Right ventricle myocardium inferior (tissue), 1 donor: ENCODE data around the gene CA7. TPM values are rescaled to one million over a fixed set of nuclear protein-coding genes. Genes with fewer than 3 reads are reported as not detected.

Source experiments
- total RNA-seq: library from RNA; stranded (reverse); fragmentation: NEBNext Ultra II Directional; extraction: Animal tissue kit (Norgen Biotek cat#: 25700); gene quantifications from one replicate; pipeline ENCODE4 v1.2.1, GENCODE V29; 2021
- donor health status: DM: no; HTN: yes; CAD: no; lungs with severe emphysema.

Gene CA7
- total RNA-seq, 1 donor from 2014 or later, result not detected

Other genes starting within 250 kb of the CA7 start
- gene CMTM3, start 239.7 kb upstream of the CA7 start, total RNA-seq, result 11.8 TPM
- 10.9 TPM for gene CMTM4, start 147.7 kb upstream of the CA7 start, total RNA-seq
- gene DYNC1LI2, start 92.8 kb upstream of the CA7 start, total RNA-seq, result 76.6 TPM
- not detected for gene TERB1, start 42.8 kb upstream of the CA7 start, total RNA-seq
- 32.4 TPM for gene NAE1, start 13.4 kb upstream of the CA7 start, total RNA-seq
- 3.1 TPM for gene PDP2, start 36.1 kb downstream of the CA7 start, total RNA-seq
- 0.16 TPM for gene CDH16, start 74.5 kb downstream of the CA7 start, total RNA-seq
- gene RRAD, start 81.1 kb downstream of the CA7 start, total RNA-seq, result 84.3 TPM
- 127 TPM for gene CIAO2B, start 90.0 kb downstream of the CA7 start, total RNA-seq
- gene CES2, start 91.1 kb downstream of the CA7 start, total RNA-seq, result 126 TPM
- 0.78 TPM for gene CES3, start 116.9 kb downstream of the CA7 start, total RNA-seq
- 4.6 TPM for gene CES4A, start 144.2 kb downstream of the CA7 start, total RNA-seq
- 22.0 TPM for gene CBFB, start 184.7 kb downstream of the CA7 start, total RNA-seq